Erythroblast (primary cell): ENCODE data around the gene BOD1.

Experiments
- DNase-seq, 2 experiments: peaks; one replicate each; lab custom pipeline; 2025; lab: John Stamatoyannopoulos, UW
- GATA1 ChIP-seq: IDR thresholded peaks from 2 replicates; pipeline ENCODE4 v1.6.1; 2011; ENCODE audit warnings: low read depth, mild to moderate bottlenecking, control low read depth, low read length, moderate library complexity
- POLR2A ChIP-seq: IDR thresholded peaks from 2 replicates; pipeline ENCODE4 v1.6.1; 2011; ENCODE audit warnings: mild to moderate bottlenecking, low read length

The BOD1 gene

GRCh38 chr5:173565491-173566072 lies 50.9 kb downstream of the BOD1 start:
- TF ChIP-seq GATA1 = no peak
- TF ChIP-seq POLR2A = no peak
- DNase-seq = no peak

DNA sequence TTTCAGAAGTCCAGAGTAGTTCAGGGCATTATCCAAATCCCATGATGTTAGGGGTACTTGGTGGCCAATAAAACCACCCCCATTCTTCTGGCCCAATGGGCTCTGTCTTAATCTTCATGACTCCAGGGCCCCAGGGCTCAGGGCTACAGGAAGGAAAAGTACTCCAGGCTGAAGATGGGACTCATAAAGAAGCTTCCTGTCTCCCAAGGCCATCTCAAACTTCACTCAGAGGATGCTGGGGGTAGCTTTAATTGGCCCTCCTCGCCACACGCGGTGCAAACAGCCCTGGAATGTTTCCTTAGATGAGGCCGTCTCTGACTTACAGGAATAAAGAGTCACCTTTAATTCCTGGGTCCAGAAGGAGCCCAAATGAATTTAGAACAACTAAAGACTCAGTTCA lies 52.3 kb downstream of the BOD1 start:
- DNase-seq = no peak
- TF ChIP-seq POLR2A = no peak
- TF ChIP-seq GATA1 = no peak

- TF ChIP-seq POLR2A = no peak
- TF ChIP-seq GATA1 = no peak
- DNase-seq = no peak
Measured at GRCh38 chr5:173563246-173563645, 53.2 kb downstream of the BOD1 start.

GRCh38 chr5:173562451-173562850 lies 54.0 kb downstream of the BOD1 start:
- DNase-seq = no peak
- no peak for TF ChIP-seq GATA1
- TF ChIP-seq POLR2A = no peak
